Activated naive CD4-positive, alpha-beta T cell treated with anti-CD3 and anti-CD28 coated beads, Interleukin-2, amount 10 ng/mL, durations not matched to agents 7 days and 5 days (primary cell): ENCODE measurements around the gene GRIFIN.
A peak's percentile ranks its signal among the peaks of the same experiment; 100 is the strongest.

Source experiments
- CTCF ChIA-PET: fragments of 350-600 bp; sonication (Branson Sonifier 250); formaldehyde crosslinking; loops from one replicate; lab custom pipeline; 2021; ENCODE audit warnings: antibody characterized with exemption; lab: Charles Lee
- DNase-seq: peaks from one replicate; pipeline ENCODE4 v3.0.0-alpha.2; 2020
- H3K27ac Mint-ChIP-seq: one replicate; pipeline ENCODE4 v1.8.0; 2021; ENCODE audit warnings: mild to moderate bottlenecking, moderate library complexity, mixed read lengths
- H3K27me3 Mint-ChIP-seq: one replicate; pipeline ENCODE4 v1.8.0; 2021; ENCODE audit warnings: mild to moderate bottlenecking, mixed read lengths
- H3K36me3 Mint-ChIP-seq: one replicate; pipeline ENCODE4 v1.8.0; 2021; ENCODE audit warnings: mixed read lengths
- H3K4me1 Mint-ChIP-seq: one replicate; pipeline ENCODE4 v1.8.0; 2021; ENCODE audit warnings: mixed read lengths
- H3K4me3 Mint-ChIP-seq: one replicate; pipeline ENCODE4 v1.8.0; 2021; ENCODE audit warnings: mild to moderate bottlenecking, moderate library complexity, mixed read lengths
- H3K9me3 Mint-ChIP-seq: one replicate; pipeline ENCODE4 v1.8.0; 2021; ENCODE audit warnings: mixed read lengths

Gene GRIFIN

GRCh38 chr7:2441430-2442058, 34.7 kb downstream of the GRIFIN start:
- no peaks in the 10 kb centered on the region for H3K36me3 Mint-ChIP-seq

DNA sequence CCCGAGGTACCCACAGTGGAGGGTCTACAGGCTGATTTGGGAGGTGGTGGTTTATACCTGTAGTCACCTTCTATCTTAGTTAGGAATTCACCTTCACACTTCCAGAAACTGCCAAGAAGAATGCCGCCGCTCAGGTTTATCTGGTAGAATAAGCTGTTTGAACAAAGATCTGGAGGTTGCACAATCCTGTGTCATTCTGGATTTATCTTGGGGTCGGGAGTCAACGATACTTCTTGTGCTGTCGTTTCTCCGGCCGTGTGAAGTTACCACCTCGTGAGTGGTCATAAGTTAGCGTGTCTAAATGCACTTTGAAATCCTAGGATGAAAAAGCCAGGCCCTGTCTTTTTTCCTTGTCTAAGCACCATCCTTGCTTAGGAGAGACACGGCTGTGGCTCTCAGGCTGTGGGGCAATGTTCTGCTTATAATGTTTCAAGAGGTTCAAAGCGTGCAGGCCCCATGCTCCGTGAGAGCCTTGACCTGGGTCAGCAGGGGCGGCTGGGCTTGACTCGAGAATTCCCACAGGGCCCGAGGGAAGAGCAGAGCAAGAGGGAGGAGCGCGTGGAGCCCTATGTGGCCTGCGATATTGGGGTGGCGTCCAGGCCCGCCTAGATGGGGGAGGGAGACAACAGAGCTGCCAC, 35.5 kb downstream of the GRIFIN start:
- Mint-ChIP-seq H3K4me3 (no peak overlapping the region), H3K27me3 (no peaks in the 10 kb centered on the region), H3K36me3 (no peaks in the 10 kb centered on the region), H3K27ac (no peak overlapping the region), H3K4me1 (no peaks in the 10 kb centered on the region), H3K9me3 (no peaks in the 10 kb centered on the region)
- CTCF ChIA-PET = interaction anchor here (0.6 to 1.0 kb wide), 2 partner anchors 9 to 103 kb away, joined by 3 read pairs; no protein-coding TSS in a partner anchor
- no peak for DNase-seq

More at GRCh38 chr7:2441430-2442058, 34.7 kb downstream of the GRIFIN start:
- no peaks in the 10 kb centered on the region for H3K4me1 Mint-ChIP-seq
- no peak overlapping the region for H3K4me3 Mint-ChIP-seq
- DNase-seq = no peak
- CTCF ChIA-PET = interaction anchor here (0.6 to 1.0 kb wide), 2 partner anchors 8 to 274 kb away, joined by 3 read pairs; no protein-coding TSS in a partner anchor
- H3K27ac Mint-ChIP-seq = no peak overlapping the region
- H3K27me3 Mint-ChIP-seq = no peaks in the 10 kb centered on the region
- H3K9me3 Mint-ChIP-seq = no peaks in the 10 kb centered on the region

GRCh38 chr7:2438775-2439174, 37.4 kb downstream of the GRIFIN start:
- no peak for DNase-seq
- H3K27me3 Mint-ChIP-seq = no peaks in the 10 kb centered on the region
- peaks cover 3% of the 10 kb centered on the region for H3K36me3 Mint-ChIP-seq
- CTCF ChIA-PET = no interaction called here
- no peaks in the 10 kb centered on the region for H3K9me3 Mint-ChIP-seq
- no peak overlapping the region for H3K27ac Mint-ChIP-seq
- H3K4me1 Mint-ChIP-seq = no peaks in the 10 kb centered on the region
- H3K4me3 Mint-ChIP-seq = no peak overlapping the region

- H3K4me3 Mint-ChIP-seq = no peak overlapping the region
- H3K27ac Mint-ChIP-seq = no peak overlapping the region
- peaks cover 8% of the 10 kb centered on the region for H3K36me3 Mint-ChIP-seq
- no peaks in the 10 kb centered on the region for H3K27me3 Mint-ChIP-seq
- CTCF ChIA-PET = no interaction called here
- H3K4me1 Mint-ChIP-seq = no peaks in the 10 kb centered on the region
- DNase-seq = no peak
- H3K9me3 Mint-ChIP-seq = no peaks in the 10 kb centered on the region
Measured at GRCh38 chr7:2438186-2438585, 38.0 kb downstream of the GRIFIN start.

- Mint-ChIP-seq H3K36me3 (peaks cover 10% of the 10 kb centered on the region), H3K4me3 (no peak overlapping the region), H3K9me3 (no peaks in the 10 kb centered on the region), H3K4me1 (no peaks in the 10 kb centered on the region), H3K27ac (no peak overlapping the region), H3K27me3 (no peaks in the 10 kb centered on the region)
- CTCF ChIA-PET = no interaction called here
- no peak for DNase-seq
Measured at GRCh38 chr7:2437537-2438148, 38.6 kb downstream of the GRIFIN start.

DNA sequence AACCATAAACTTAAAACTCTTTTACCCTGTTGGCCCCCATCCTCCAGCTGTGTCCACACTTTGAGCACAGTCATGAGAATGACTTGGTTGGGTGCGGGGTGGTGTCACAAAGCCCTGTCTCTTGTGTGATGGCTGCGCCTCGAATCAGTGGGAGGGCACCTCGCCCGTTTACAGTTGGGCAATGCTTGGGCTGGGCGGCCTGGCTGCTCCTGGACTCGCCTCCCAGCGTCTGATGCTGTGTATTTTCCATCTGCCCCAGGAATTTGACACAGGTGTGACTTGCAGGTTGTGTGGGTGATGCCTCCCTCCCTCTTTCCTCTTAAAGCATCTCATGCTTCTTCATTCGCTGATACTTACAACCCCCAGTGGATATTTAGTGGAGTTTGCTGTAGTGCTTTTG, 39.1 kb downstream of the GRIFIN start:
- Mint-ChIP-seq H3K27me3 (no peaks in the 10 kb centered on the region), H3K36me3 (peaks cover 13% of the 10 kb centered on the region), H3K9me3 (no peaks in the 10 kb centered on the region), H3K27ac (no peak overlapping the region), H3K4me1 (no peaks in the 10 kb centered on the region), H3K4me3 (no peak overlapping the region)
- CTCF ChIA-PET = no interaction called here
- no peak for DNase-seq

DNA sequence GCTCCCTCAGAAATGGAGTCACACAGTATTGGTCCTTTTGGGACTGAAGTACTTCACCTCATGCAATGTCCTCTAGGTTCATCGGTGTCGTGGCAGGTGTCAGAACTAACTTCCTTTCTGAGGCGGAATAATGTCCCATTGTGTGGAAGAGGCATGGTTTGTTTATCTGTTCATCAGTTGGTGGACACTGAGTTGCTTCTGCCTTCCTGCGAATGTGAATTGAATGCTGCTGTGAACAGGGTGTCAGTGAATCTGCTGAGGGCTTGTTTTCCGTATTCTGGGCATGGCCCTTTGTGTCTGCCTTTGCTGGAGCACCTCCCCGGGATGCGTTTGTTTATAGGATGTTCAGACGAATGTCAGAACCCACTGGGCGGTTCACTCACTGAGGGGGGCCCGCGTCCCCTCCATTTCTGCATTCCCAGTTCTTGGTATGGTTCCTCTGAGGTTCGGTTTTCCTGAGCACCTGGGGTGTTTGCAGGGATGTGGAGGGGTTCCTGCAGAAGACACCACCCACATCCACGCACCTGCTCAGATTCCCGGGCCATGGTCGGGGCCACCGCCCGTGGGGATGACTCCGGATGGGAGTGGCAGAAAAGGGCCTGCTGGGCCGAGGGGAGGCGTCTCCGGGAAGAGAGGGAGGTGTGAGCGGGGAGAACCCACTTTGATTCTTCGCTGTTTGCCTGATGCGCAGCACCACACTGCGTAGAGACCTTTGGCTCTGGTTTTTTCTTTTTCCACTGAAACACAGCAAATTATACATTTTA, 39.7 kb downstream of the GRIFIN start:
- H3K4me1 Mint-ChIP-seq = no peaks in the 10 kb centered on the region
- no peak for DNase-seq
- peaks cover 17% of the 10 kb centered on the region for H3K36me3 Mint-ChIP-seq
- CTCF ChIA-PET = interaction anchor here (1.3 kb wide), 2 partner anchors 15 to 33 kb away, joined by 5 read pairs; no protein-coding TSS in a partner anchor
- H3K27me3 Mint-ChIP-seq = no peaks in the 10 kb centered on the region
- no peak overlapping the region for H3K4me3 Mint-ChIP-seq
- no peak overlapping the region for H3K27ac Mint-ChIP-seq
- H3K9me3 Mint-ChIP-seq = no peaks in the 10 kb centered on the region

DNA sequence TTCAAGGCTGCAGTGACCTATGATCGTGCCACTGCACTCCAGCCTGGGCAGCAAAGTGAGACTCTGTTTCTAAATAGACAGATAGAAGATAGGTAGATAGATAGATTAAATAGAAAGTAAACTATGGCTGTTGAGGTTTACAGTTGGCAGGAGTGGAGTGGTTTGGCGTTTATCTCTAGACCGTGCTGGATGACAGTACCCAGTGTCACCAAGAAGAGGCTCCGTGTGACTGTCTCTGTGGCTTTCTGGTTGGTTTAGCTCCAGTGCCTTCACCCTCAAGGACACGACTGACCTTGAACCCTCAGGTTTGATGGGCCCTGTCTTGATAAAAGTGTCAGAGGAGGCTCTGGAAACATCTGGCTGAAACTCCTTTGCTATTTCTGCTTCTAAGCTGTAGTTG, 41.1 kb downstream of the GRIFIN start:
- CTCF ChIA-PET = interaction anchor here (0.7 to 1.3 kb wide), 3 partner anchors 14 to 34 kb away, joined by 3 to 5 read pairs (median 5); no protein-coding TSS in a partner anchor
- H3K4me3 Mint-ChIP-seq = no peak overlapping the region
- no peaks in the 10 kb centered on the region for H3K27me3 Mint-ChIP-seq
- DNase-seq = no peak
- H3K9me3 Mint-ChIP-seq = peaks cover 6% of the 10 kb centered on the region
- peaks cover 23% of the 10 kb centered on the region for H3K36me3 Mint-ChIP-seq
- H3K27ac Mint-ChIP-seq = no peak overlapping the region
- peaks cover 2% of the 10 kb centered on the region for H3K4me1 Mint-ChIP-seq

- H3K4me1 Mint-ChIP-seq = peaks cover 2% of the 10 kb centered on the region
- H3K4me3 Mint-ChIP-seq = no peak overlapping the region
- H3K9me3 Mint-ChIP-seq = peaks cover 6% of the 10 kb centered on the region
- no peak overlapping the region for H3K27ac Mint-ChIP-seq
- no peaks in the 10 kb centered on the region for H3K27me3 Mint-ChIP-seq
- H3K36me3 Mint-ChIP-seq = peaks cover 23% of the 10 kb centered on the region
- CTCF ChIA-PET = interaction anchor here (1.0 to 1.6 kb wide), 2 partner anchors 17 to 35 kb away, joined by 3 read pairs; no protein-coding TSS in a partner anchor
- DNase-seq = no peak
Measured at GRCh38 chr7:2433713-2434550, 42.3 kb downstream of the GRIFIN start.

DNA sequence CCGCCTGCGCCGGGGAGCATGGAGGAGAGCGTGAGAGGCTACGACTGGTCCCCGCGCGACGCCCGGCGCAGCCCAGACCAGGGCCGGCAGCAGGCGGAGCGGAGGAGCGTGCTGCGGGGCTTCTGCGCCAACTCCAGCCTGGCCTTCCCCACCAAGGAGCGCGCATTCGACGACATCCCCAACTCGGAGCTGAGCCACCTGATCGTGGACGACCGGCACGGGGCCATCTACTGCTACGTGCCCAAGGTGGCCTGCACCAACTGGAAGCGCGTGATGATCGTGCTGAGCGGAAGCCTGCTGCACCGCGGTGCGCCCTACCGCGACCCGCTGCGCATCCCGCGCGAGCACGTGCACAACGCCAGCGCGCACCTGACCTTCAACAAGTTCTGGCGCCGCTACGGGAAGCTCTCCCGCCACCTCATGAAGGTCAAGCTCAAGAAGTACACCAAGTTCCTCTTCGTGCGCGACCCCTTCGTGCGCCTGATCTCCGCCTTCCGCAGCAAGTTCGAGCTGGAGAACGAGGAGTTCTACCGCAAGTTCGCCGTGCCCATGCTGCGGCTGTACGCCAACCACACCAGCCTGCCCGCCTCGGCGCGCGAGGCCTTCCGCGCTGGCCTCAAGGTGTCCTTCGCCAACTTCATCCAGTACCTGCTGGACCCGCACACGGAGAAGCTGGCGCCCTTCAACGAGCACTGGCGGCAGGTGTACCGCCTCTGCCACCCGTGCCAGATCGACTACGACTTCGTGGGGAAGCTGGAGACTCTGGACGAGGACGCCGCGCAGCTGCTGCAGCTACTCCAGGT, 43.1 kb downstream of the GRIFIN start:
- Mint-ChIP-seq H3K36me3 (peaks cover 23% of the 10 kb centered on the region), H3K4me1 (peaks cover 2% of the 10 kb centered on the region)

GRCh38 chr7:2431260-2431867, 44.8 kb downstream of the GRIFIN start:
- CTCF ChIA-PET = interaction anchor here (0.6 to 2.4 kb wide), 17 partner anchors 8 to 136 kb away, joined by 3 to 17 read pairs (median 4); partner anchors contain the start of gene EIF3B
- Mint-ChIP-seq H3K9me3 (peaks cover 6% of the 10 kb centered on the region), H3K27me3 (no peaks in the 10 kb centered on the region), H3K4me1 (peaks cover 2% of the 10 kb centered on the region), H3K27ac (no peak overlapping the region), H3K36me3 (peaks cover 23% of the 10 kb centered on the region), H3K4me3 (no peak overlapping the region)
- peak; percentile 57 for DNase-seq

More for the DNA sequence above, 43.1 kb downstream of the GRIFIN start:
- DNase-seq = no peak
- no peaks in the 10 kb centered on the region for H3K27me3 Mint-ChIP-seq
- no peak overlapping the region for H3K27ac Mint-ChIP-seq
- CTCF ChIA-PET = interaction anchor here (1.0 to 2.4 kb wide), 3 partner anchors 18 to 36 kb away, joined by 3 to 7 read pairs (median 3); no protein-coding TSS in a partner anchor
- peaks cover 6% of the 10 kb centered on the region for H3K9me3 Mint-ChIP-seq
- H3K4me3 Mint-ChIP-seq = no peak overlapping the region

GRCh38 chr7:2425749-2426148, 50.4 kb downstream of the GRIFIN start:
- Mint-ChIP-seq H3K4me3 (no peak overlapping the region), H3K4me1 (peaks cover 14% of the 10 kb centered on the region), H3K27me3 (no peaks in the 10 kb centered on the region), H3K9me3 (peaks cover 1% of the 10 kb centered on the region), H3K36me3 (peaks cover 1% of the 10 kb centered on the region), H3K27ac (no peak overlapping the region)
- DNase-seq = no peak
- CTCF ChIA-PET = interaction anchor here (0.7 to 1.7 kb wide), 2 partner anchors 42 to 392 kb away, joined by 3 to 5 read pairs; no protein-coding TSS in a partner anchor
